Upper lobe of left lung (tissue), 4 donors: Measurements from ENCODE around the gene DSC2.
"Not testable (repeated sequence)": the region's sequence is repeated elsewhere in the genome, so short reads cannot be mapped to it uniquely, and the experiment has no call there.

Source experiments
- EP300 ChIP-seq, 4 donors: sonication (generic); formaldehyde crosslinking; IDR thresholded peaks; one replicate each; pipeline ENCODE4 v1.5.1; 2017; ENCODE audit warnings: antibody characterized with exemption in 4 of 4, control low read depth in 2 of 4
- POLR2AphosphoS5 ChIP-seq, 2 donors: sonication (generic); formaldehyde crosslinking; IDR thresholded peaks; one replicate each; pipeline ENCODE4 v1.5.1; 2017; ENCODE audit warnings: antibody characterized with exemption in 2 of 2
- TF ChIP-seq, protein P1 (sequence below), 6 experiments: fragments of 450-650 bp in 4 of 6; fragments of 200-600 bp in 2 of 6; sonication (generic) in 2 of 6; IDR thresholded peaks; one replicate each; pipeline ENCODE4 v1.5.1; 2016 to 2019; ENCODE audit warnings: antibody characterized with exemption in 6 of 6

DNA sequence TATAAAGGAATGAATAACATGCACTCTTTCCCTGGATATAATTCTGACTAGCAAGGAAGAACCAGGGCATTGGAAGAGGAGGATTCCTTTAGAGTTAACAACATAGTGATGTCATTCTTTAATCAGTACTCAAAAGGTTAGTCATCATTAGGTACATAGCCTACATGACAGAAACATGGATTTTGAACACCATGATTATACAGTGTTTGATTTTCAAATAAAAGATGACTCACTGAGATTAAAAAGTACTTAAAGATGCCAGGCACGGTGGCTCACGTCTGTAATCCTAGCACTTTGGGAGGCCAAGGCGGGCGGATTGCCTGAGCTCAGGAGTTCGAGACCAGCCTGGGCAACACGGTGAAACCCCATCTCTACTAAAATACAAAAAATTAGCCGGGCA is 90.8 kb downstream of the DSC2 start:
- TF ChIP-seq, protein P1, sequence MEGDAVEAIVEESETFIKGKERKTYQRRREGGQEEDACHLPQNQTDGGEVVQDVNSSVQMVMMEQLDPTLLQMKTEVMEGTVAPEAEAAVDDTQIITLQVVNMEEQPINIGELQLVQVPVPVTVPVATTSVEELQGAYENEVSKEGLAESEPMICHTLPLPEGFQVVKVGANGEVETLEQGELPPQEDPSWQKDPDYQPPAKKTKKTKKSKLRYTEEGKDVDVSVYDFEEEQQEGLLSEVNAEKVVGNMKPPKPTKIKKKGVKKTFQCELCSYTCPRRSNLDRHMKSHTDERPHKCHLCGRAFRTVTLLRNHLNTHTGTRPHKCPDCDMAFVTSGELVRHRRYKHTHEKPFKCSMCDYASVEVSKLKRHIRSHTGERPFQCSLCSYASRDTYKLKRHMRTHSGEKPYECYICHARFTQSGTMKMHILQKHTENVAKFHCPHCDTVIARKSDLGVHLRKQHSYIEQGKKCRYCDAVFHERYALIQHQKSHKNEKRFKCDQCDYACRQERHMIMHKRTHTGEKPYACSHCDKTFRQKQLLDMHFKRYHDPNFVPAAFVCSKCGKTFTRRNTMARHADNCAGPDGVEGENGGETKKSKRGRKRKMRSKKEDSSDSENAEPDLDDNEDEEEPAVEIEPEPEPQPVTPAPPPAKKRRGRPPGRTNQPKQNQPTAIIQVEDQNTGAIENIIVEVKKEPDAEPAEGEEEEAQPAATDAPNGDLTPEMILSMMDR (IDR thresholded peaks at IDR 0.05) = not testable (repeated sequence)
- not testable (repeated sequence) for TF ChIP-seq POLR2AphosphoS5, EP300 (IDR thresholded peaks at IDR 0.05)
